Natural killer cell (primary cell): ENCODE data around the gene TMTC3. TPM values are rescaled to one million over a fixed set of nuclear protein-coding genes. Genes with fewer than 3 reads are reported as not detected.
"Not testable (repeated sequence)": the region's sequence is repeated elsewhere in the genome, so short reads cannot be mapped to it uniquely, and the experiment has no call there.

Experiments used
- ATAC-seq, 3 donors: fragments of 150-1000 bp in 2 of 3; fragments of 200-7000 bp in 1 of 3; cut with Tn5 transposase; 1 replicate in 1 of 3; 2 replicates in 2 of 3; pipeline ENCODE4 v1.10.0; 2021; ENCODE audit warnings: mild to moderate bottlenecking in 2 of 3, moderate library complexity in 2 of 3
- DNase-seq, 2 donors: peaks; one replicate each; pipeline versions ENCODE4 v3.0.0 to v3.0.0-alpha.2; 2013 to 2021; ENCODE audit warnings: mixed read lengths in 1 of 2
- H3K27ac ChIP-seq: one replicate; pipeline ENCODE4 v1.5.1; 2013; ENCODE audit warnings: mild to moderate bottlenecking, low read length
- H3K27me3 ChIP-seq: one replicate; pipeline ENCODE4 v1.6.1; 2013; ENCODE audit warnings: low read length; ENCODE audit not compliant: control insufficient read depth, insufficient read depth
- H3K36me3 ChIP-seq: one replicate; pipeline ENCODE4 v1.6.1; 2013; ENCODE audit warnings: low read length; ENCODE audit not compliant: control insufficient read depth, insufficient read depth
- H3K4me1 ChIP-seq: one replicate; pipeline ENCODE4 v1.6.1; 2013; ENCODE audit warnings: low read length; ENCODE audit not compliant: control insufficient read depth, insufficient read depth
- H3K4me3 ChIP-seq: one replicate; pipeline ENCODE4 v1.5.1; 2013; ENCODE audit warnings: low read length
- H3K9me3 ChIP-seq: one replicate; pipeline ENCODE4 v1.6.1; 2013; ENCODE audit warnings: low read length; ENCODE audit not compliant: control insufficient read depth, insufficient read depth
- H3K27ac Mint-ChIP-seq, 2 donors: one replicate each; pipeline ENCODE4 v1.8.0; 2022; ENCODE audit warnings: mild to moderate bottlenecking in 2 of 2, mixed read lengths in 2 of 2, moderate library complexity in 1 of 2
- H3K27me3 Mint-ChIP-seq, 2 donors: one replicate each; pipeline ENCODE4 v1.8.0; 2022; ENCODE audit warnings: low read depth in 2 of 2, mixed read lengths in 2 of 2
- H3K36me3 Mint-ChIP-seq: one replicate; pipeline ENCODE4 v1.8.0; 2022; ENCODE audit warnings: mixed read lengths
- H3K4me1 Mint-ChIP-seq, 2 donors: one replicate each; pipeline ENCODE4 v1.8.0; 2022; ENCODE audit warnings: mixed read lengths in 2 of 2
- H3K4me3 Mint-ChIP-seq: one replicate; pipeline ENCODE4 v1.8.0; 2022; ENCODE audit warnings: mild to moderate bottlenecking, moderate library complexity, mixed read lengths
- H3K9me3 Mint-ChIP-seq, 2 donors: one replicate each; pipeline ENCODE4 v1.8.0; 2022; ENCODE audit warnings: mixed read lengths in 2 of 2
- WGBS: methylation state at CpG from one replicate; pipeline ENCODE4 v1.1.7; 2013; ENCODE audit warnings: missing lambda C conversion rate; ENCODE audit not compliant: insufficient coverage; 5-methylcytosine and 5-hydroxymethylcytosine counted together
- intact Hi-C: fragments of 100-400 bp; cut with micrococcal nuclease; formaldehyde crosslinking; loops from one replicate; pipeline ENCODE4 v1.14.2; 2022
- total RNA-seq, 4 donors: library from RNA; stranded (reverse); fragments of 120-200 nt in 1 of 4; gene quantifications; one replicate each; pipeline versions ENCODE4 v1.2.3 to v1.2.4, GENCODE V29; 2013 to 2022
- TF ChIP-seq, protein P1 (sequence below): fragments of 200-600 bp; IDR thresholded peaks from one replicate; pipeline ENCODE4 v1.8.0; 2022; ENCODE audit warnings: antibody characterized with exemption

Gene TMTC3
- total RNA-seq, 3 donors from 2014 or later (not counting 1 experiment from before 2014, with no cell fraction given): 5.0 to 6.2 (median 5.3) TPM

DNA sequence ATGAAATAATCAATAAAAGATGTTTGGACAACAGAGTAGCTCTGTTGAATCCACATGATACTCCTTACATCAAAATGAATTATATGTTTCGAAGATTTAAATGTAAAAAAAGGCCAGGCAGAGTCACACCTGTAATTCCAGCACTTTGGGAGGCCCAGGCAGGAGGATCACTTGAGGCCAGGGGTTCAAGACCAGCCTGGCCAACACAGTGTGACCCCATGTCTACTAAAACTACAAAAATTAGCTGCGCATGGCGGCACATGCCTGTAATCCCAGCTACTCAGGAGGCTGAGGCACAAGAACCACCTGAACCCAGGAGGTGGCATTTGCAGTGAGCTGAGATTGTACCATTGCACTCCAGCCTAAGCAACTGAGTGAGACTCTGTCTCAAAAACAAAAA lies 15.0 kb upstream of the TMTC3 start:
- H3K27ac ChIP-seq: no peak overlapping the region
- Mint-ChIP-seq H3K27me3 (no peaks in the 10 kb centered on the region), H3K36me3 (no peaks in the 10 kb centered on the region), H3K27ac (no peak overlapping the region), H3K4me1 (no peaks in the 10 kb centered on the region), H3K9me3 (no peaks in the 10 kb centered on the region), H3K4me3 (no peak overlapping the region)
- TF ChIP-seq, protein P1, sequence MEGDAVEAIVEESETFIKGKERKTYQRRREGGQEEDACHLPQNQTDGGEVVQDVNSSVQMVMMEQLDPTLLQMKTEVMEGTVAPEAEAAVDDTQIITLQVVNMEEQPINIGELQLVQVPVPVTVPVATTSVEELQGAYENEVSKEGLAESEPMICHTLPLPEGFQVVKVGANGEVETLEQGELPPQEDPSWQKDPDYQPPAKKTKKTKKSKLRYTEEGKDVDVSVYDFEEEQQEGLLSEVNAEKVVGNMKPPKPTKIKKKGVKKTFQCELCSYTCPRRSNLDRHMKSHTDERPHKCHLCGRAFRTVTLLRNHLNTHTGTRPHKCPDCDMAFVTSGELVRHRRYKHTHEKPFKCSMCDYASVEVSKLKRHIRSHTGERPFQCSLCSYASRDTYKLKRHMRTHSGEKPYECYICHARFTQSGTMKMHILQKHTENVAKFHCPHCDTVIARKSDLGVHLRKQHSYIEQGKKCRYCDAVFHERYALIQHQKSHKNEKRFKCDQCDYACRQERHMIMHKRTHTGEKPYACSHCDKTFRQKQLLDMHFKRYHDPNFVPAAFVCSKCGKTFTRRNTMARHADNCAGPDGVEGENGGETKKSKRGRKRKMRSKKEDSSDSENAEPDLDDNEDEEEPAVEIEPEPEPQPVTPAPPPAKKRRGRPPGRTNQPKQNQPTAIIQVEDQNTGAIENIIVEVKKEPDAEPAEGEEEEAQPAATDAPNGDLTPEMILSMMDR: no peak
- H3K27me3 ChIP-seq: no peaks in the 10 kb centered on the region
- DNase-seq (no peak), ATAC-seq (no peak)
- intact Hi-C loops: no loop called here
- H3K4me1 ChIP-seq: no peaks in the 10 kb centered on the region
- 97% methylated on average over 3 of the region's 3 CpGs for WGBS
- H3K4me3 ChIP-seq: no peak overlapping the region
- peaks cover 42% of the 10 kb centered on the region for H3K36me3 ChIP-seq
- H3K9me3 ChIP-seq: no peaks in the 10 kb centered on the region

DNA sequence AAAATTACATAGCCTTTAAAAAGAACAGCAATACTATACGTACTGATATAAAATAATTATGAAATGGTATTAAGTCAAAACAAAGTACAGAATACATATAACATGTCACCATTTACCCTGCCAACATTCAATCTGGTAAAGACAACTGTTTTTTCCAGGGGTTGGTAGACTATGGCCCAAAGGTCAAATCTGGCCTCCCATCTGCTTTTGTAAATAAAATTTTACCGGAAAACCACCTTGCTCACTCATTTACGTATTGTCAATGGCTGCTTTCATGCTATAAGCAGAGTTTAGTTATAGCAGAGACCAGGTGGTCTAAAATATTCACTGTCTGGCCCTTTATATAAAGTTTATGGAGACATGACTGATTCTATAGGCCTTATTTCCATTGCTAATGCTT lies 14.3 kb upstream of the TMTC3 start:
- H3K27ac ChIP-seq: no peak overlapping the region
- intact Hi-C loops: no loop called here
- TF ChIP-seq, protein P1: no peak
- no peak overlapping the region for H3K4me3 ChIP-seq
- no peak overlapping the region for H3K27ac Mint-ChIP-seq
- H3K9me3 ChIP-seq: no peaks in the 10 kb centered on the region
- ATAC-seq (no peak), DNase-seq (no peak)
- no peaks in the 10 kb centered on the region for H3K4me1 ChIP-seq
- no peaks in the 10 kb centered on the region for H3K36me3 Mint-ChIP-seq
- no peaks in the 10 kb centered on the region for H3K4me1 Mint-ChIP-seq
- H3K27me3 Mint-ChIP-seq: no peaks in the 10 kb centered on the region
- no peak overlapping the region for H3K4me3 Mint-ChIP-seq
- 100% methylated on average over 2 of the region's 3 CpGs for WGBS
- no peaks in the 10 kb centered on the region for H3K27me3 ChIP-seq
- H3K36me3 ChIP-seq: peaks cover 40% of the 10 kb centered on the region
- H3K9me3 Mint-ChIP-seq: no peaks in the 10 kb centered on the region

DNA sequence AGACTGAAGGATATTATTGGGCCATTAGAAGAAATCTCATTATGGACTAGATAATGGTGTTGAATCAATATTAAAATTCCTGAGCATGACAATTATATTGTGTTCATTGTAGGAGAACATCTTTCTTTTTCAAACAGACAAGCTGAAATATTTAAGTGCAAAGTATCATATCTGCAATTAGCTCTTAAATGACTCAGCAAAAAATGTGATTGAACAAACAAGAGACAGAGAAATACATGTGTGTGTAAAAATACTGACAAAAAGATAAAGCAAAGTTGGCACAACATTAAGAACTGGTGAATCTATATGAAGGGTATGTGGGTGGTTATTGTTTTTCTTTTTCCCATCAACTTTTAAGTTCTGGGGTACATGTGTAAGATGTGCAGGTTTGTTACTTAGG lies 9.7 kb upstream of the TMTC3 start:
- DNase-seq: no peak
- Mint-ChIP-seq H3K9me3 (no peaks in the 10 kb centered on the region), H3K27me3 (no peaks in the 10 kb centered on the region), H3K4me3 (no peak overlapping the region), H3K27ac (no peak overlapping the region), H3K4me1 (peaks cover 0 to under 1% of the 10 kb centered on the region in 2 donors), H3K36me3 (peaks cover 8% of the 10 kb centered on the region)
- Histone ChIP-seq H3K4me1 (no peaks in the 10 kb centered on the region), H3K9me3 (no peaks in the 10 kb centered on the region), H3K36me3 (peaks cover 33% of the 10 kb centered on the region), H3K27me3 (no peaks in the 10 kb centered on the region), H3K4me3 (no peak overlapping the region), H3K27ac (no peak overlapping the region)
- intact Hi-C loops: no loop called here
- no peak for ATAC-seq
- TF ChIP-seq, protein P1: no peak

DNA sequence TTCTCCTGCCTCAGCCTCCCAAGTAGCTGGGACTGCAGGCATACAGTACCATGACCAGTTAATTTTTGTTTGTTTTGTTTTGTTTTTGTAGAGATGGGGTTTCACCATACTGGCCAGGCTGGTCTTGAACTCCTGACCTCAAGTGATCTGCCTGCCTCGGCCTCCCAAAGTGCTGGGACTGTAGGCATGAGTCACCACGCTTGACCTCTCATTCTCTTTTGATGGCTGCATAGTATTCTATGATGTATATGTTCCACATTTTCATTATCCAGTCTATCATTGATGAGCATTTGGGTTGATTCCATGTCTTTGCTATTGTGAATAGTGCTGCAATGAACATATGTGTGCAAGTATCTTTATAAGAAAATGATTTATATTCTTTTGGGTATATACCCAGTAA lies 8.9 kb upstream of the TMTC3 start:
- H3K4me3 Mint-ChIP-seq, intact Hi-C loops, H3K4me1 Mint-ChIP-seq, H3K4me1 ChIP-seq, H3K27me3 ChIP-seq, H3K27me3 Mint-ChIP-seq, H3K27ac Mint-ChIP-seq, ATAC-seq, H3K9me3 ChIP-seq, H3K27ac ChIP-seq, H3K9me3 Mint-ChIP-seq, DNase-seq, H3K4me3 ChIP-seq, H3K36me3 Mint-ChIP-seq: not testable (repeated sequence)
- H3K36me3 ChIP-seq: peaks cover 28% of the 10 kb centered on the region
- WGBS: 100% methylated on average over 2 of the region's 2 CpGs

DNA sequence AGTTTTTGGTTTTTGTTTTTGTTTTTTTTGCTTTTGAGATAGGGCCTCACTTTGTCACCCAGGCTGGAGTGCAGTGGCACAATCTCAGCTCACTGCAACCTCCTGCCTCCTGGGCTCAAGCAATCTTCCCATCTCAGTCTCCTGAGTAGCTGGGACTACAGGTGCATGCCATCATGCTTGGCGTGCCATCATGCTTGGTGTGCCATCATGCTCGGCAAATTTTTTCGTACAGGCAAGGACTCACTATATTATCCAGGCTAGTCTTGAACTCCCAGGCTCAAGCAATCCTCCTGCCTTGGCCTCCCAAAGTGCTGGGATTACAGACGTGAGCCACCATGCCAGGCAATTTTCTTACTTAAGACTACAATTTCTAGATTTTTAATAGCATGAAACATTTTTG lies 2.4 kb upstream of the TMTC3 start:
- H3K4me3 ChIP-seq, H3K27me3 Mint-ChIP-seq, H3K27ac ChIP-seq, H3K4me3 Mint-ChIP-seq, ATAC-seq, H3K27ac Mint-ChIP-seq, H3K9me3 ChIP-seq, H3K36me3 Mint-ChIP-seq, H3K9me3 Mint-ChIP-seq, H3K27me3 ChIP-seq, DNase-seq: not testable (repeated sequence)
- H3K4me1 ChIP-seq: peaks cover 11% of the 10 kb centered on the region
- intact Hi-C loops: loop anchor here (5.0 kb wide), 1 partner anchor 1388 kb away; the partner anchor contains the start of gene POC1B
- WGBS: 96% methylated on average over 4 of the region's 4 CpGs
- peaks cover 19 to 44% of the 10 kb centered on the region in 2 donors for H3K4me1 Mint-ChIP-seq
- H3K36me3 ChIP-seq: peaks cover 10% of the 10 kb centered on the region
